Fibroblast of lung (primary cell): ENCODE measurements around the gene TFIP11.

Experiments
- CTCF ChIP-seq, 2 donors: IDR thresholded peaks in 1 of 2; conservative IDR thresholded peaks in 1 of 2; 1 replicate in 1 of 2; 2 replicates in 1 of 2; pipeline ENCODE4 v1.5.1; 2011 to 2012; ENCODE audit warnings: low read length in 2 of 2, control low read depth in 1 of 2, inconsistent platforms in 1 of 2, low read depth in 1 of 2, mild to moderate bottlenecking in 1 of 2
- EZH2 ChIP-seq: IDR thresholded peaks from 2 replicates; pipeline ENCODE4 v1.5.1; 2012; ENCODE audit warnings: low read length, control low read depth, mild to moderate bottlenecking; ENCODE audit errors: missing control alignments

- peak; percentile 48 to 66 for TF ChIP-seq CTCF (conservative IDR thresholded peaks at IDR 0.05 in 1 of 2, IDR thresholded peaks at IDR 0.05 in 1 of 2; ENCODE audit: low read depth in 1 of 2, low read length in 2 of 2)
- no peak for TF ChIP-seq EZH2
Observed at GRCh38 chr22:26502688-26503561, 9.3 kb downstream of the TFIP11 start.
